Astrocyte (in vitro differentiated cells and primary cell): ENCODE data around the gene POLR3GL.

Source experiments
- EZH2 ChIP-seq: IDR thresholded peaks from 2 replicates; pipeline ENCODE4 v1.6.1; 2012; ENCODE audit warnings: mild to moderate bottlenecking, low read length, inconsistent platforms; ENCODE audit not compliant: insufficient read depth
- TF ChIP-seq, protein P1 (sequence below): IDR thresholded peaks from 2 replicates; pipeline ENCODE4 v1.5.1; 2011; ENCODE audit warnings: low read depth, mild to moderate bottlenecking, inconsistent platforms, low read length, moderate library complexity; ENCODE audit not compliant: insufficient read depth

DNA sequence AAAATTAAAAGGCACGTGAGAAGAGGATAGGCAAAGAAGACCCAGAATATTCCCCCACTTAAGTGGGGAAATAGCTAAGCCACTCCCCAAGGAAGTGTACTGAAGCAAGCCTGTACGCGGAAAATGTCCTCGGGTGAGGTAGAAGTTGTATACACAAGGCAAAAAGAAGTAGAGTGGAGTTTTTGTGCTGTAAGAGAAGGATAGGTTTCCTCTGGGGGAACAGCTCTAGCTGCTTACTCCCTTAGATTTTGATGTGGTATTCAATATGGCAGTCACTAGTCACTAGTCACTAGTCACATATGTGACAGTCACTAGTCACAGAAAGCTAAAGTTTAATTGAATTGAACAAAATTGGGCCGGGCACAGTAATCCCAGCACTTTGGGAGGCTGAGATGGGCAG, 24.3 kb downstream of the POLR3GL start:
- TF ChIP-seq, protein P1, sequence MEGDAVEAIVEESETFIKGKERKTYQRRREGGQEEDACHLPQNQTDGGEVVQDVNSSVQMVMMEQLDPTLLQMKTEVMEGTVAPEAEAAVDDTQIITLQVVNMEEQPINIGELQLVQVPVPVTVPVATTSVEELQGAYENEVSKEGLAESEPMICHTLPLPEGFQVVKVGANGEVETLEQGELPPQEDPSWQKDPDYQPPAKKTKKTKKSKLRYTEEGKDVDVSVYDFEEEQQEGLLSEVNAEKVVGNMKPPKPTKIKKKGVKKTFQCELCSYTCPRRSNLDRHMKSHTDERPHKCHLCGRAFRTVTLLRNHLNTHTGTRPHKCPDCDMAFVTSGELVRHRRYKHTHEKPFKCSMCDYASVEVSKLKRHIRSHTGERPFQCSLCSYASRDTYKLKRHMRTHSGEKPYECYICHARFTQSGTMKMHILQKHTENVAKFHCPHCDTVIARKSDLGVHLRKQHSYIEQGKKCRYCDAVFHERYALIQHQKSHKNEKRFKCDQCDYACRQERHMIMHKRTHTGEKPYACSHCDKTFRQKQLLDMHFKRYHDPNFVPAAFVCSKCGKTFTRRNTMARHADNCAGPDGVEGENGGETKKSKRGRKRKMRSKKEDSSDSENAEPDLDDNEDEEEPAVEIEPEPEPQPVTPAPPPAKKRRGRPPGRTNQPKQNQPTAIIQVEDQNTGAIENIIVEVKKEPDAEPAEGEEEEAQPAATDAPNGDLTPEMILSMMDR = no peak
- TF ChIP-seq EZH2 = no peak
